ENCODE measurements around the gene NCOA3. TPM values are rescaled to one million over a fixed set of nuclear protein-coding genes. Genes with fewer than 3 reads are reported as not detected.

NCOA3 gene
- polyA plus RNA-seq, 3 donors, result 13.5 to 21.8 (median 21.3) TPM

DNA sequence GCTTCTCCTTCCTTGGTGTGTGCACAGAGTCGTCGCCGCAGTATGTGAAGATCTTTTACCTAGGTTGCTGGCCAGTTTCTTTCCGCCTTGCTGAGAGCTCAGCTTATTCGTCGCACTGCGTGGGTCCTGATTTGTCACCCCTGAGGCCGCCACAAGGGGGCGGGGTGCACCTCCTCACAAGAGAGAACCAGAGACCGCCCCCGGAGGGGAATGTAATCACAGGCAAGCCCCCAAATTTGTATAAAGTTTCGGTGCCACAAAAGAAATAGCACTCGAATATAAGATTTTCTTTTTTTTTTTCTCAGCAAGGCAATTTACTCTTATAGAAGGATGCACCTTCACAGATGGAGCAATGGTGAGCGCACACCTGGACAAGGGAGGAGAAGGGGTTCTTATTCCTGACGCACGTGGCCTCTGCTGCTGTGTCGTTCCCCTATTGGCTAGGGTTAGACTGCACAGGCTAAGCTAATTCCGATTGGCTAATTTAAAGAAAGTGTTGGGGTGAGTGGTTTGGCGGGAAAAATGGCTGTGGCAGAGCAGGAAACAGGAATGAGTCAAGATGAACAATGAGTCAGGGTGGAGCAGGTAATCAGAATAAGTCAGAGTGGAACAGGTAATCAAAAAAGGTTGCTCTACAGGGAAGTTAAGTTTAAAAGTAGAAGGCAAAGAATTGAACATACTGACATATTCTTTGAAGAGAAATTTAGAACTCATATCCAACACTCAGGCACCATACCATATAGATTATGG lies 19.5 kb downstream of the NCOA3 start:
- Mint-ChIP-seq H3K27ac (no peak overlapping the region), H3K9me3 (peaks cover 19 to 39% (median 29%) of the 10 kb centered on the region in 7 donors), H3K36me3 (peaks cover 31 to 50% of the 10 kb centered on the region in 2 donors), H3K4me1 (peaks cover 16% of the 10 kb centered on the region), H3K4me3 (no peak overlapping the region), H3K27me3 (ENCODE audit: low read depth in 3 of 3) (peaks cover 0 to 2% (median 0%) of the 10 kb centered on the region in 3 donors)
- Histone ChIP-seq H3K36me3 (replicated peaks in 1 of 2; ENCODE audit: control insufficient read depth in 1 of 2, insufficient read depth in 2 of 2, low read length in 2 of 2) (peaks cover 13 to 39% of the 10 kb centered on the region in 2 donors), H3K27ac (ENCODE audit: low read depth in 1 of 2, low read length in 2 of 2) (no peak overlapping the region), H3K4me3 (replicated peaks in 1 of 3; ENCODE audit: low read depth in 2 of 3, low read length in 3 of 3) (no peak overlapping the region), H3K9ac (ENCODE audit: insufficient read depth, low read length, poor library complexity, severe bottlenecking) (no peak overlapping the region), H4K20me1 (ENCODE audit: insufficient read depth, low read length) (peaks cover 85% of the 10 kb centered on the region), H3K79me2 (ENCODE audit: insufficient read depth, low read length) (peaks cover 85% of the 10 kb centered on the region), H3K4me1 (ENCODE audit: control insufficient read depth in 1 of 2, insufficient read depth in 2 of 2, low read length in 2 of 2) (peaks cover 7 to 16% of the 10 kb centered on the region in 2 donors), H3K9me3 (replicated peaks in 1 of 2; ENCODE audit: control insufficient read depth in 1 of 2, insufficient read depth in 1 of 2, low read length in 2 of 2) (peaks cover 18 to 31% of the 10 kb centered on the region in 2 donors), H2AFZ (ENCODE audit: insufficient read depth, low read depth, low read length, poor library complexity, severe bottlenecking) (no peak overlapping the region), H3K4me2 (replicated peaks; ENCODE audit: extremely low read depth, low read length, poor library complexity, severe bottlenecking) (no peak overlapping the region), H3K27me3 (ENCODE audit: control insufficient read depth in 2 of 2, insufficient read depth in 2 of 2, low read length in 2 of 2) (no peaks in the 10 kb centered on the region)
- 98% methylated on average over 16 of the region's 19 CpGs for WGBS (ENCODE audit: insufficient coverage)
- no peak for DNase-seq
- TF ChIP-seq, protein P1, sequence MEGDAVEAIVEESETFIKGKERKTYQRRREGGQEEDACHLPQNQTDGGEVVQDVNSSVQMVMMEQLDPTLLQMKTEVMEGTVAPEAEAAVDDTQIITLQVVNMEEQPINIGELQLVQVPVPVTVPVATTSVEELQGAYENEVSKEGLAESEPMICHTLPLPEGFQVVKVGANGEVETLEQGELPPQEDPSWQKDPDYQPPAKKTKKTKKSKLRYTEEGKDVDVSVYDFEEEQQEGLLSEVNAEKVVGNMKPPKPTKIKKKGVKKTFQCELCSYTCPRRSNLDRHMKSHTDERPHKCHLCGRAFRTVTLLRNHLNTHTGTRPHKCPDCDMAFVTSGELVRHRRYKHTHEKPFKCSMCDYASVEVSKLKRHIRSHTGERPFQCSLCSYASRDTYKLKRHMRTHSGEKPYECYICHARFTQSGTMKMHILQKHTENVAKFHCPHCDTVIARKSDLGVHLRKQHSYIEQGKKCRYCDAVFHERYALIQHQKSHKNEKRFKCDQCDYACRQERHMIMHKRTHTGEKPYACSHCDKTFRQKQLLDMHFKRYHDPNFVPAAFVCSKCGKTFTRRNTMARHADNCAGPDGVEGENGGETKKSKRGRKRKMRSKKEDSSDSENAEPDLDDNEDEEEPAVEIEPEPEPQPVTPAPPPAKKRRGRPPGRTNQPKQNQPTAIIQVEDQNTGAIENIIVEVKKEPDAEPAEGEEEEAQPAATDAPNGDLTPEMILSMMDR (IDR thresholded peaks at IDR 0.05), result no peak
- intact Hi-C loops (cut with micrococcal nuclease), result no loop called here

DNA sequence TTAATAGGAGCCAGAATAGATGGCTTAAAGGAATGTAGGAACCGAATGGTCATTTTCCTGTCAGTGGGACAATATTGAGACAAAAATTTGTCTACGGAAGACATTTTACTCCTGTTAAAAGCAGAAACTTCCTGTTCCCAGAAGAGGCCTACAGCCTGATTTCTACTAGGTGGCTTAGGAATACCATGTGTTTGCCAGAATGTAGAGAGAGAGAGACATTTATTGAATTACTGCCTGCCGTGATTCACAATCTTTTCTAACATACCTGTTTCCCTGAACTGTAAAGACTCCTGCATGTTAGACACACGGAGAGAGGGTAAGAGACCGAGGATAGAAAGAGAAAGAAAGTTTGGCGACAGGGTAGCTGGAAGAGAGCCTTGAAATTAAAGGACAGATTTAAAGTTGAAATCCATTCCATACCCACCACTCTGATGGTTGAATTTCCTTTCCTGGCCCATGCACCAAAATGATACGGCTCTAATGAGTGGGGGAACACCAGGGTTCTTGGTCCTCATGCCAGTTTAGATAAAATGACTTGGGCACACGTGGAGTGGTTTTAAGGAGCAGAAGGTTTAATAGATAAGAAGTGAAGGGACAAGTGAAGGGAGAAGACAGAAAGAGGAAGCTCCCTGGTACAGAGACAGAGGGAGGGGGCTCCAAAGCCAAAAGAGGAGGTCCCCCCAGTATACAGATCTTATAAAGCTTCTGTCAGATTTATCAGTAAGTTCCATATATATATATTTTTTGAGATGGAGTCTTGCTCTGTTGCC lies 22.5 kb downstream of the NCOA3 start:
- Histone ChIP-seq H3K27me3 (ENCODE audit: control insufficient read depth in 2 of 2, insufficient read depth in 2 of 2, low read length in 2 of 2) (no peaks in the 10 kb centered on the region), H3K9ac (ENCODE audit: insufficient read depth, low read length, poor library complexity, severe bottlenecking) (no peak overlapping the region), H3K4me1 (ENCODE audit: control insufficient read depth in 1 of 2, insufficient read depth in 2 of 2, low read length in 2 of 2) (peaks cover 7 to 16% of the 10 kb centered on the region in 2 donors), H3K79me2 (ENCODE audit: insufficient read depth, low read length) (peaks cover 83% of the 10 kb centered on the region), H2AFZ (ENCODE audit: insufficient read depth, low read depth, low read length, poor library complexity, severe bottlenecking) (no peak overlapping the region), H3K36me3 (replicated peaks in 1 of 2; ENCODE audit: control insufficient read depth in 1 of 2, insufficient read depth in 2 of 2, low read length in 2 of 2) (peaks cover 13 to 25% of the 10 kb centered on the region in 2 donors), H3K9me3 (replicated peaks in 1 of 2; ENCODE audit: control insufficient read depth in 1 of 2, insufficient read depth in 1 of 2, low read length in 2 of 2) (peaks cover 18 to 37% of the 10 kb centered on the region in 2 donors), H3K4me2 (replicated peaks; ENCODE audit: extremely low read depth, low read length, poor library complexity, severe bottlenecking) (peak overlapping the region; percentile 32), H3K27ac (ENCODE audit: low read depth in 1 of 2, low read length in 2 of 2) (peak overlapping the region in 1 of 2 donors; percentile 51), H3K4me3 (replicated peaks in 1 of 3; ENCODE audit: low read depth in 2 of 3, low read length in 3 of 3) (peak overlapping the region in 1 of 3 experiments; percentile 11), H4K20me1 (ENCODE audit: insufficient read depth, low read length) (peaks cover 83% of the 10 kb centered on the region)
- Mint-ChIP-seq H3K27me3 (ENCODE audit: low read depth in 3 of 3) (peaks cover 0 to 2% (median 0%) of the 10 kb centered on the region in 3 donors), H3K36me3 (peaks cover 26 to 39% of the 10 kb centered on the region in 2 donors), H3K9me3 (peaks cover 23 to 42% (median 39%) of the 10 kb centered on the region in 7 donors), H3K27ac (peak overlapping the region; percentile 11 to 64 (median 46)), H3K4me3 (peak overlapping the region; percentile 34 to 61), H3K4me1 (peaks cover 16% of the 10 kb centered on the region)
- intact Hi-C loops (cut with micrococcal nuclease), result no loop called here
- 0% methylated on average over 2 of the region's 8 CpGs for WGBS (ENCODE audit: insufficient coverage)
- DNase-seq, result no peak
- TF ChIP-seq, protein P1 (IDR thresholded peaks at IDR 0.05), result no peak

All from CD14-positive monocyte (primary cell).